Measurements from ENCODE around the gene SLC38A6.

GRCh38 chr14:60972295-60972694 lies 8.8 kb upstream of the SLC38A6 start:
- TF ChIP-seq CTCF (IDR thresholded peaks at IDR 0.05) (no peak), POLR2A (IDR thresholded peaks at IDR 0.05; ENCODE audit: low read depth) (no peak)

All from esophagus muscularis mucosa (tissue), 3 donors.